GM18498 (cell line): ENCODE data around the gene KRTAP4-4.
"Not testable (repeated sequence)": the region's sequence is repeated elsewhere in the genome, so short reads cannot be mapped to it uniquely, and the experiment has no call there.

ENCODE experiments used
- ATAC-seq: cut with Tn5 transposase; IDR thresholded peaks from one replicate; pipeline ENCODE4 v1.9.1; 2021; ENCODE audit warnings: mild to moderate bottlenecking, moderate library complexity; ENCODE audit not compliant: unreplicated experiment

The KRTAP4-4 gene

DNA sequence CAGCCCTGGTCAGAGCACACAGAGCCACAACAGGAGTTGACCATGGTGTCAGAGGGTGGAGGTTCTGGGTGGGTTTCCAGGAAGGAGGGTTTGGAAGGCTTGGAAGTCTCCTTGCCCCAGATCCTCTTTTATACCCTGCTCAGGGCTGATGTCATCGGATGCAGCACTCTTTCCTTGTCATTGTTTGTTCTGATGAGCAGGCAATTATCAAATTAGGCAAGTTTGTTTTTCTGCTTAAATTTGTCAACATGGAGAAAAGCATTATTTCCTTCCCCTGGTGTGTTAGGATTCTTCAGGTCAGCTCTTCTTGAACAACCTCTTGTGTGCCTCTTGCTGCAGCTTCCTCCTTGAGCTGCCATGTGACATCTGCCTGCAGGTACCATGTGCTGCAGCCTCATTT is at the start of gene KRTAP4-4:
TSS of gene KRTAP4-4 (minus strand) at position 101 of the 400 bp plus-strand sequence. CDS start at position 44, 57 bp downstream.
- ATAC-seq, result no peak

DNA sequence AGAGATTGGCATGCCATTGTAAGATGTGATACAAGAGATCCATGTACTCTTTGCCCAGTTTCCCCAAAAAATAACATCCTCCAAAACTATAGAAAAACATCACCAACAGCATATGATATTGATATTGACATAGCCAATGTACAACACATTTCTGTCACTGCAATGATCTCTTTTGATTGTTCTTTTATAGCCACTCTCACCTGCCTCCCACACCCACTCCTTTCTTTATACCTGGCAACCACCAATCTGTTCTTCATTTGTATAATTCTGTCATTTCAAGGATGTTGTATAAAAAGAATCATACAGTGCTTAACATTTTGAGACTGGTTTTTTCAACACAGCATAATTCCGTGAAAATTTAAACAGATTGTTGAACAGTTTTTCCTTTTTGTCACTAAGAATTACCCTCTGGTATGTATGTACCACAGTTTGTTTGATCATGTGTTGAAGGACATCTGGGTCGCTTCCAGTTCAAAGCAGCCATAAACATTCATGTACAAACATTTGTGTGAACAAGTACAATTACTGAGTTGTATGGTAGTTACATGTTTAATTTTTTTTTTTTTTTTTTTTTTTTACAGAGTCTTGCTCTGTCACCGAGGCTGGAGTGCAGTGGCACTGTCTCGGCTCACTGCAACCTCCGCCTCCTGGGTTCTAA is 39.0 kb upstream of the KRTAP4-4 start:
- ATAC-seq, result no peak

DNA sequence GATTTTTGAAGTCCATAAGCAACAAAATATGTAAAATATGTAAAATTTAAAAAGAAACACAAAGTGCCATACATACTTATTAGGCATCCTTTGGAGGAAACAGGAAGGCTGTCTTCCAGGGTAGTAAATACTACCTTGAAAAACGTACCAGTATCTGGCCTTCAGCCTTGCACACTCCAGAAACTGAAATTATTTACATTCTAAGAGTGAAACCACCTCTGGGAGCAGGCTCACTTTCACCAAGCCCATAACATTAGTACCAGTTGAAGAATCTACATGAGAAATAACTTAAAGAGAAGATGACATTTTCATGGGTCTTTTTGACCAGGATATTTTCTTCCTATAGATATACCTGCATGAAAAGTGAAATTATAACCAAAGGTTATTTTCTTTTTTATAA is 35.5 kb upstream of the KRTAP4-4 start:
- ATAC-seq, result no peak

DNA sequence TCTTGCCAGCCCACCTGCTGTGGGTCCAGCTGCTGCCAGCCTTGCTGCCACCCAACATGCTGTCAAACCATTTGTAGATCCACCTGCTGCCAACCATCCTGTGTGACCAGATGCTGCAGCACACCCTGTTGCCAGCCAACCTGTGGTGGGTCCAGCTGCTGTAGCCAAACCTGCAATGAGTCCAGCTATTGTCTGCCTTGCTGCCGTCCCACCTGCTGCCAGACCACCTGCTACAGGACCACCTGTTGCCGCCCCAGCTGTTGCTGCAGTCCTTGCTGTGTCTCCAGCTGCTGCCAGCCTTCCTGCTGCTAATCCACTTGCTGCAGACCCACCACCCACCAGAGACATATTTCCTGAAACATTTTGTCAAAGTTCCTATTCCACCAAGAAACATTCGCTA is 29.8 kb upstream of the KRTAP4-4 start:
- ATAC-seq, result no peak

DNA sequence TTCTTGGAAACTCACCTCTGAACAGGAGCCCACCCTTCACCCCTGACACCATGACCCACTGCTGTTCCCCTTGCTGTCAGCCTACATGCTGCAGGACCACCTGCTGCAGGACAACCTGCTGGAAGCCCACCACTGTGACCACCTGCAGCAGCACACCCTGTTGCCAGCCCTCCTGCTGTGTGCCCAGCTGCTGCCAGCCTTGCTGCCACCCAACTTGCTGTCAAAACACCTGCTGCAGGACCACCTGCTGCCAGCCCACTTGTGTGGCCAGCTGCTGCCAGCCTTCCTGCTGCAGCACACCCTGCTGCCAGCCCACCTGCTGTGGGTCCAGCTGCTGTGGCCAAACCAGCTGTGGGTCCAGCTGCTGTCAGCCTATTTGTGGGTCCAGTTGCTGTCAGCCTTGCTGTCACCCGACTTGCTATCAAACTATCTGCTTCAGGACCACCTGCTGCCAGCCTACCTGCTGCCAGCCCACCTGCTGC is 29.3 kb upstream of the KRTAP4-4 start, which contains the start of gene KRTAP9-1:
TSS of gene KRTAP9-1 (plus strand) at position 51 of the 482 bp plus-strand sequence. CDS start at position 51, 0 bp downstream.
- not testable (repeated sequence) for ATAC-seq

DNA sequence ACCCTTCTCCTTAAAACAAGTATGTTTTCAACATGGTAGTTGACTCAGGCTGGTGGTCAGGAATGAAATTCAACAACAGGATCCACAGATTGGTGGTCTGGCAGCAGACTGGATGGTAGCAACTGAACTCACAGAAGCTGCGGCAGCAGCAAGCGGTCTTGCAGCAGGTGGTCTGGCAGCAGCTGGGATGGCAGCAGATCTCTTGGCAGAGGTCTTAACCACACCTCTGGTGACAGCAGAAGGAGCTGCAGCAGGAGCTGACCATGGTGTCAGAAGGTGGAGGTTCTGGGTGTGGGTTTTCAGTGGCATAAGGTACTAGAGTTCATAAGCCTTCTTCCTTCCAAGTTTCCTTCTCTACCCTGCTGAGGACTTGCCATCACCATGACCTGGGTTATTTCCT is 26.3 kb upstream of the KRTAP4-4 start:
- ATAC-seq, result no peak

DNA sequence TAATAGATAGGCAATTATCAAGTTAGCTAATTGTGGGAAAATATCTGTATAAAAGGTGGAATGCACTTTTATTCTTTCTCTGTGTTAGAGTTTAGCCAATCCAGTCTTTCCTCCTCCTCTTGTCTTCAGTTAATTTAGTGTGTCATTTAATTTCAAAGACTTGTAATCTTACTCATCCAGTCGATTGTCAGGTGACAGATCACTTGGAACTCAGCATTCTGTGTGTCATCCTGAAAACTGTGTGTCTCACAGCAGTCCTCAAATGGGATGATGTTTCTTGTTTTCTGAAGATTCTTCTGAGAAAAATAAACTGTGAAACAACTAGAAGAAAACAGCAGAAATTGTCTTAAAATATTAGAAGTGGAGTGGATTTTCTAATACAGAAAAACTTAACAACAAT is 24.5 kb upstream of the KRTAP4-4 start:
- ATAC-seq, result no peak

DNA sequence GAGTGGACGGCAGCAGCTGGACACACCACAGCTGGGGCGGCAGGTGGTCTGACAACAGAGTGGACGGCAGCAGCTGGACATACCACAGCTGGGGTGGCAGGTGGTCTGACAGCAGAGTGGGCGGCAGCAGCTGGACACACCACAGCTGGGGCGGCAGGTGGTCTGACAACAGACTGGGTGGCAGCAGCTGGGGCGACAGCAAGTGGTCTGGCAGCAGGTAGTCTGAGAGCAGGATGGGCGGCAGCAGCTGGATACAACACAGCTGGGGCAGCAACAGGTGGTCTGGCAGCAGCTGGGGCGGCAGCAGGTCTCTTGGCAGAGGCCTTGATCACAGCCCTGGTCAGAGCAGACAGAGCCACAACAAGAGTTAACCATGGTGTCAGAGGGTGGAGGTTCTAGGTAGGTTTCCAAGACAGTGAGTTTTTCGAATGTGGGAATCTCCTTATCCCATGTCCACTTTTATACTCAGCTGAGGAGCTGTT is 24.0 kb upstream of the KRTAP4-4 start, which contains the start of gene KRTAP4-1:
TSS of gene KRTAP4-1 (minus strand) at position 432 of the 482 bp plus-strand sequence. CDS start at position 375, 57 bp downstream.
- no peak for ATAC-seq

DNA sequence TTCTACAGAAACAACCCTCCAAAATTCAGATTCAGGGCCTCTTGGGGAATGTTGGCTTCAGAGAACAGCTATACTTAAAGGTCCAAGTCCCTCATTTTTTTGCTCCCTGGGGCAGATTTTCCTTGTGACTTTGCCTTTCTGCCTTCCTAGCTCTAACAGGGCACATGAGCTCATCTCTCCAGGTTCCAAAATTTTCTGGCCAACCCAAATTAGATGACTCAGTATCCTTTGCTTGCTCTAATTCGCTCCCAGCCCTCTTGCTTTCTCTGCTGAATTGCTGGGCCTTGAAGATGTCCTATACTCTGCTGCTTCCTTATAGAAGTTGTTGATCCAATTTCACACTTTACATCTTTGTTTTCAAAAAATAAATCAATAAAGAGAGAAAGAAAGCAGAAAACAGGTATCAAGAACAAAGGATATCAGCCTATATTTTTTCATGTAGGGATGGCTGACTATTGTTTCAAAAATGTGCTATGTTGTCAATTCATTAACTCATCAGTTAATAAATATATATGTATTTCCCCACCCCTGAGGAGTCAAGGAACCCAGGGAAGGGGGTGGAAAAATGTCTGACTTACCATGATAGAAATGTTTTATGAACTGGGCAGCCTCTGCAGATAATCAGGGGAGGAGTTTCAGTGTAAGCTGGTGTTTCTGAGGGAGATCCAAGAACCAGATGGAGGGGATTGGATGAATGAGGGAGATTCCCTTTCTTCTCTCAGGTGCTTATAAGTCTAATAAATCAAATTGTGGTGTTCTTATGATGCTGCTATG is 18.5 kb upstream of the KRTAP4-4 start:
- ATAC-seq, result no peak

DNA sequence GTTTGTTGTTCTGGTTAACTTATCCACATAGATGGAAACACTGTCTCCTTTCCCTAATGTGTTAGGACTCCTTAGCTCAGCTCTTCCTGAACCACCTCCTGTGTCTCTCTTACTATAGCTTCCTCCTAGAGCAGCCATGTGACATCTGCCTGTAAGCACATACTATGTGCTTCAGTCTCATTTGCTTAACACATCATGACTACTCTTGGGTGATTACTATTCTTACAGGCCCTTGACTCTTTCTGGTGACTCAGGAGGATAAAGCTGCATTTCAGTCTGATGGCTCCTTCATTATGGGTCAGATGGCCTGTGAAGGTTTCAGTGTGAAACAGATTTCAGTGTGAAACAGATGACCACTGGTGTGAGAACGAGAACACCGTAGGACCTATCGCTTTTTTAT is 17.8 kb upstream of the KRTAP4-4 start:
- no peak for ATAC-seq

DNA sequence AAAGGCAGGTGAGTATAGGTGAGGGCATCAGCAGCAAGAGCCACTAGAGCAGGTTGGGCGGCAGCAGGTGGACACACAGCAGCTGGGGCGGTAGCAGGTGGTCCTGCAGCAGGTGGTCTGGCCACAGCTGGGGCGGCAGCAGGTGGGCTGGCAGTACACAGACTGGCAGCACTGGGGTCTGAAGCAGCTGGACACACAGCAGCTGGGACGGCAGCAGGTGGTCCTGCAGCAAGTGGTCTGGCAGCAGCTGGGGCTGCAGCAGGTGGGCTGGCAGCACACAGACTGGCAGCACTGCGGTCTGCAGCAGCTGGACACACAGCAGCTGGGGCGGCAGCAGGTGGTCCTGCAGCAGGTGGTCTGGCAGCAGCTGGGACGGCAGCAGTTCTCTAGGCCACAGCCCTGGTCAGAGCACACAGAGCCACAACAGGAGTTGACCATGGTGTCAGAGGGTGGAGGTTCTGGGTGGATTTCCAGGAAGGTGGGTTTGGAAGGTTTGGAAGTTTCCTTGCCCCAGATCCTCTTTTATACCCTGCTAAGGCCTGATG is 17.3 kb upstream of the KRTAP4-4 start, which contains the start of gene KRTAP4-2:
TSS of gene KRTAP4-2 (minus strand) at position 495 of the 545 bp plus-strand sequence. CDS start at position 438, 57 bp downstream.
- no peak for ATAC-seq

DNA sequence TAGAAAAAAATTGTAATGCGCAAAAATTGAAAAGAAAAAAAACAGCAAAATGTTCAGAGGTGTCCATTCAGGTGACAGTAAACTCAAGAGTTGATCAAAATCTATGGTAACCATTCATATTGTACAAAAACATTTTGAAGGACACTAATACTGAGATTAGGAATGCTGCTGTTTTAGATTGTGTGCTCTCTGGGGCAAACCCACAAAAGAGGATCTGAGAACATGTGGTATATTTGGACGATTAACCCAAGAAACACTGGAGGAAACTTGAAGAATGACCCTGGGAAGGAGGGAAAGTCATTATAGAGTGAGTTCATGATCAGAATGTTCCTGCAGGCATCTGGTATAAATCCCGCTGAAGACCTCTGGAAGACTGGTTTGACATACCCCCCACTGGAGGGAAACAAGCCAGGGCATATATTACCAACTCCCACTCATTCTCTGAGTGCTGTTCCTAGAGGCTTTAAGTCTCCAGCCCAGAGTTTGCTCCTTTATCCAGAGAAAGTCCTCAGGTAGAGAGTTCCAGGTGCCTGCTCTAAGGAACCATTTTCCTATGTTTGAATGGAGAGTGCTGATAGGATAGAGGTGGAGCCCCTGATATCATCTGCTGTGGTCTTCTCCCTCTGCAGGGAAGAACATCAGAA is 16.3 kb upstream of the KRTAP4-4 start:
- ATAC-seq, result no peak

DNA sequence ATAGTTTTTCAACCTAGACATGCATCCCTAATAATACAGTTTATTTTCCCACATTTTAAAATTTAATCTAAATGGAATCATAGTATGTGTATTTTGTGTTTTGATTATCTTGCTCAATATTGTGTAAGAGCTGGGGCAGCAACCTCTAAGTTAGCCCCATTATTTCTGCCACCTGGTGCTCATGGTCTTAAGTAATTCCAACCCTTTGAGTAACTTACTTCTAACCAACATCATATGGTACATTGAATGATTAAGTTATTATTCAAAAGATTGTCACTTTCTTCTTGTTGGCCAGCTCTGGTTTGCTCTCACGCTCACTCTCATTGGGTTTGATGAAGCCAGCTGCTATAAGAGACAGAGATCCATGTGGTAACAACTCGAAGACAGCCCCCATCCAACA is 11.3 kb upstream of the KRTAP4-4 start:
- no peak for ATAC-seq

DNA sequence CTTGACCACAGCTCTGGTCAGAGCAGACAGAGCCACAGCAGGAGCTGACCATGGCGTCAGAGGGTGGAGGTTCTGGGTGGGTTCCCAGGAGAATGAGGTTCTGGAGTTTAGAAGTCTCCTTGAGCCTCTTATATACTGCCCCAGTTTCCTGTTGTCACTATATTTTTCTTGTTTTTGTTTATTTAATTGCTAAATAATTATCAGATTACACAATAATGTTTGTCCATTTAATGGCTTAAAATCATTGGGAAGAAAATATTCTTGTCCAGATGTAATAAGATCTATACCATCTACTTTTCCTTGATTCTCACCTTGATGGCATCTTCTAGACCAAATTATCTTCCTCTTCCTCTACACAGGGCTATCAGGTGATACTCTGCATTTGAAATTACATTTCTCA is 7.6 kb upstream of the KRTAP4-4 start, which contains the start of gene KRTAP4-3:
TSS of gene KRTAP4-3 (minus strand) at position 101 of the 400 bp plus-strand sequence. CDS start at position 52, 49 bp downstream.
- no peak for ATAC-seq

DNA sequence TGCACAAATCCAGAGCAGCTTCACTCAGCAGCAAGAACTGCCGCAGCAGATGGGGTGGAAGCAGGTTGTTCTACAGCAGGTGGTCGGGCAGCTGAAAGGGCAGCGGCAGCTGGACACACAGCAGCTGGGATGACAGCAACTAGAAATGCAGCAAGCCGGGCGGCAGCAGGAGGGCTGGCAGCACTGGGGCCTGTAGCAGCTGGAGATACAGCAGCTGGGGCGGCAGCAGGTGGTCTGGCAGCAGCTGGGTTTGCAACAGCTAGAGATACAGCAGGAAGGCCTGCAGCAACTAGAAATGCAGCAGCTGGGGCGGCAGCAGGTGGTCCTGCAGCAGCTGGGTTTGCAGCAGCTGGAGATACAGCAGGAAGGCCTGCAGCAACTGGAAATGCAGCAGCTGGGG is 7.0 kb upstream of the KRTAP4-4 start:
- ATAC-seq, result no peak

DNA sequence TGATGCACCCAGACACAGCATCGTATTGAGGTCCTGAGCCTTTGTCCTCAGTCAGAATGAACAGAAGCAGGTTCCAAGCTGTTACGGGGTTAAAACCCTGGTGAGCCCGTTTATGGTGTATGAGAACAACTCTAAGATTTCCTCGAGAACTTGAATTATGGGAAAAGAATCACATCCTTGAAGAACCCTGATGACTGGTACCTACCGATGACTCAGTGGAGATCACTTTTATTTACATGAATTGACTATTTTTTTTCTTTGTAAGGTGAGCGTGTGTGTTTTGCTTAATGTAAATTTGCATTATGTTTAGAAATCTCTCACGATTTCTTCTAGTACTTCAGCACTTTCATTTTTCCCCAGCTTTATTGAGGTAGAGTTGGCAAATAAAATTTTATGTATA is 3.3 kb upstream of the KRTAP4-4 start:
- no peak for ATAC-seq

DNA sequence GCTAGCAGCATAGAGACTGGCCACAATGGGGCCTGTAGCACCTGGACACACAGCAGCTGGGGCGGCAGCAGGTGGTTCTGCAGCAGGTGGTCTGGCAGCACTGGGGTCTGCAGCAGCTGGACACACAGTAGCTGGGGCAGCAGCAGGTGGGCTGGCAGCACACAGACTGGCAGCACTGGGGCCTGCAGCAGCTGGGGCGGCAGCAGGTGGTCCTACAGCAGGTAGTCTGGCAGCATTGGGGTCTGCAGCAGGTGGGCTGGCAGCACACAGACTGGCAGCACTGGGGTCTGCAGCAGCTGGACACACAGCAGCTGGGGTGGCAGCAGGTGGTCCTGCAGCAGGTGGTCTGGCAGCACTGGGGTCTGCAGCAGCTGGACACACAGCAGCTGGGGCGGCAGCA is 358 bp downstream of the KRTAP4-4 start:
- ATAC-seq, result not testable (repeated sequence)

DNA sequence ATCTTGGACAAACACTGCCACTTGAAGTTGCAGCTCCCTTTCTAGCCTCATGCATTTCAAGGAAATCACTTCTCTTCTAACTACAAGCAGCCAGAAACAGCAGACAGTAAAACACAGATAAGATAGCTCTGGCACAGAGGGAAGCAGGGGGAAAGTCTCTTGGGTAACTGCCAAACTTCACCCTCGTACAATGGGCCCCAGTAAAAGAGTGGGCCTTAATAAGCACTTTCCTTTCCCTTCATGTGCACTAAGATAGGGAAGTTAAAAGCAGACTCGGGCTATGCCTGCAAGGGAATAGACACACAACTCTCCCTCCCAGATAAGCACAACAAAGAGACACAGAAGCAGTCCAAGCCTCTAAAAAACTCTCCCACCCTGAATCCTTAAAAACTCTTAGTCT is 6.7 kb downstream of the KRTAP4-4 start:
- no peak for ATAC-seq

DNA sequence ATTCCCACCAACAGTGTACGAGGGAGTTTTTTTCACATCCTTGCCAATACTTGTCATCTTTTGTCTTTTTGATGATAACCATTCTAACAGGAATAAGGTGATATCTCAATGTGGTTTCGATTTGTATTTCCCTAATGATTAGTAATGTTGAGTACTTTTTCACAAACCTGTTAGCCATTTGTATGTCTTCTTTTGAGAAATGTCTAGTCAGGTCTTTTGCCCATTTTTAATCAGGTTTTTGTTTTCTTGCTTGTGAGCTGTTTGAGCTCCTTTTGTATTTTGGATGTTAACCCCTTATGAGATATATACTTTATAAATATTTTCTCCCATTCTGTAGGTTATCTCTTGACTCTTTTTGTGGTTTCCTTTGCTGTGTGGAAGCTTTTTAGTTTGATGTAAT is 9.0 kb downstream of the KRTAP4-4 start:
- no peak for ATAC-seq

DNA sequence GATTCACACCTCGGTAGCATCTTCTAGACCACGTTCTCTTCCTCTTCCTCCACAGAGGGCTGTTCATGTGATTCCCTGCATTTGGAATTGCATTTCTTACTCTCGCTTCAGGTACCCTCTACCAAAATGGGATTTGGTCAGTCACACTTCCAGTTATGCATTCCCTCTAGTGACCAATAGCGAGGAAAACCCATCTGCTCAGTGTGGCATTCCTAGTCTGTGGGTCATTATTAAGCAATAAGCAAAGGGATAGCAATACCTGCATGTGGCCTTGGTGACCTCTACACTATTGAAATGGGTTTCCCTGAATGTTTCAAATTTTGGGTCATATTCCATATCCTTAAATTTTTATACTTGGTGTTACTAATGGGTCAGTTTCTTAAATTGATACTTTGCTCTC is 10.5 kb downstream of the KRTAP4-4 start:
- ATAC-seq, result no peak

DNA sequence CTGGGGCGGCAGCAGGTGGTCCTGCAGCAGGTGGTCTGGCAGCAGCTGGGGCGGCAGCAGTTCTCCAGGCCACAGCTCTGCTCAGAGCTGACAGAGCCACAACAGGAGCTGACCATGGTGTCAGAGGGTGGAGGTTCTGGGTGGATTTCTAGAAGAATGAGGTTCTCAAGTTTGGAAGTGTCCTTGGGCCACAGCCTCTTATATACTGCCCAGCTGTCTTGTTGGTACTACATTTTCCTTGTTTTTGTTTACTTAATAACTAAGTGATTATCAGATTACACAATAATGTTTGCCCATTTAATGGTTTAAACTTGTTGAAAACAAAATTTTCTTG is 10.9 kb downstream of the KRTAP4-4 start, which contains the start of gene KRTAP4-5:
TSS of gene KRTAP4-5 (minus strand) at position 174 of the 334 bp plus-strand sequence. CDS start at position 116, 58 bp downstream.
- no peak for ATAC-seq
